IPS DF 4.7 (cell line): ENCODE data around the gene FEZF1.

Experiments
- DNase-seq: peaks from one replicate; pipeline ENCODE4 v3.0.0-alpha.2; 2013; ENCODE audit warnings: low spot score; ENCODE audit errors: extremely low read depth

FEZF1 gene

GRCh38 chr7:122268101-122268500, 36.4 kb downstream of the FEZF1 start:
- DNase-seq = no peak

GRCh38 chr7:122262246-122262645, 42.3 kb downstream of the FEZF1 start:
- DNase-seq = no peak

GRCh38 chr7:122261442-122261841, 43.1 kb downstream of the FEZF1 start:
- no peak for DNase-seq

- no peak for DNase-seq
Measured at GRCh38 chr7:122261016-122261415, 43.5 kb downstream of the FEZF1 start.

- DNase-seq = no peak
Measured at GRCh38 chr7:122260336-122260735, 44.2 kb downstream of the FEZF1 start.

- no peak for DNase-seq
Measured at GRCh38 chr7:122258971-122259370, 45.6 kb downstream of the FEZF1 start.

- no peak for DNase-seq
Measured at GRCh38 chr7:122257056-122257455, 47.5 kb downstream of the FEZF1 start.

- no peak for DNase-seq
Measured at GRCh38 chr7:122256046-122256445, 48.5 kb downstream of the FEZF1 start.

- no peak for DNase-seq
Measured at GRCh38 chr7:122255454-122255853, 49.1 kb downstream of the FEZF1 start.
